Mesenteric fat pad (tissue), 1 donor: ENCODE results near the gene CALML3. TPM values are rescaled to one million over a fixed set of nuclear protein-coding genes. Genes with fewer than 3 reads are reported as not detected.

Experiments
- DNase-seq: peaks from one replicate; pipeline ENCODE4 v3.0.0-alpha.2; 2020; ENCODE audit warnings: low spot score
- total RNA-seq: library from RNA; stranded (reverse); fragmentation: NEBNext Ultra II Directional; extraction: Animal tissue kit (Norgen Biotek cat#: 25700); gene quantifications from one replicate; pipeline ENCODE4 v1.2.1, GENCODE V29; 2021
- donor health status: DM: yes; HTN: yes; CAD: no.

CALML3 gene
- total RNA-seq, 1 donor from 2014 or later: not detected

GRCh38 chr10:5490698-5491464 is 33.9 kb upstream of the CALML3 start:
- no peak for DNase-seq

- DNase-seq: no peak
These were observed 33.3 kb upstream of the CALML3 start for GRCh38 chr10:5491477-5491876.

DNA sequence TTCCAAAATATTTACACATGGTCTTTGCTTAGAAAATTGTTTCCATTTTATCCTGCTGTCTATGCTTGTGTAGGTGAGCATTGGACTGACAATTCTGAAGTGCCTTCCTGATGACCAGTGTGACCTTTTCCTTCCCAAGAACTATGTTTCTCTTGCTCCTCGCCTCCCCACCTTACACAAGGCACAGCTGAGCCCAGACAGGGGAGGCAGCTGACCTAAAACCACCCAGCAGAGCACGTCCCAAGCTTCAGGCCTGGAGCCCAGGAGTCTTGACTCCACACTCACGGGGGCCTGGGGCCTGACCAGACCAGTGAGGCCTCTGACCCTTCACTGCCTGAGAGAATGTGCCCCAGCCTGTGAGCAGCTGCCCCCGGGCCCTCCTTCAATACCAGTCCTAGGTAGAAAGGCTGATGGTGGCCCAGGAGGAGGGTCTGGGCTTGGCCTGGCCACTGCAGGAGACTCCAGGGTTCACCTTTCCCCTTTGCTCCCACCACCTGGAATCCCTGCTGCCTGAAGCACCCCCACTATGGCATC is 32.4 kb upstream of the CALML3 start:
- DNase-seq: no peak

DNA sequence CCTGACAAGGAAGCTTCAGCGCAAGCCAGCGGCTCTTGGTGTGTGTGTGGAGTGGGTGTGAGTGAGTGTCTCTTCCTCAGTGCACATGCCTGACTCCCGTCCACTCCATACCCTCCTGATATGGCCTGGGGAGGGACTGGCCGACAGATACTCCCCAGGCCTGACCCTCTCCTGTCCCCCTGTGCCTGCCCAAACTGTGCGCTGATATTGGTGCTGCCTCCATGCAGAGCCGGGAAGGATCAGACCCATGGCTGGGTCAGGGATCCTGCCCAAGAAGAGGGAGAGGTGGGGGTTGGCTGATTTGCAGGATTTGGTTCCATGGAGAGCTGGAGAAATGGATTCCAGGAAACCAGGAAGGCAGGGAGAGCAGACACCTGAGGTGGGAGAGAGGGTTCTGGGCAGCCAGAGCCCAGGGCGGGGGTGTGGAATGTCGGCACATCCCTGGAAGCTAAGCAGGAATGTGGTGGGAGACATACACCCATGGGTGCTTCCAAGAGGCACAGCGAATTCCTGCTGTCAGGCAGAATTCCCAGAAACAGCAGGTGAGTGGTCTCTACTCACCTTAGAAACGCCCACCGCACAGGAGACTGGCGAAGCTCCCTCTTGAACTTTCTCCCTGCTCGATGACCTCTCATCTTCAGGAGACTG is 31.7 kb upstream of the CALML3 start:
- no peak for DNase-seq

DNA sequence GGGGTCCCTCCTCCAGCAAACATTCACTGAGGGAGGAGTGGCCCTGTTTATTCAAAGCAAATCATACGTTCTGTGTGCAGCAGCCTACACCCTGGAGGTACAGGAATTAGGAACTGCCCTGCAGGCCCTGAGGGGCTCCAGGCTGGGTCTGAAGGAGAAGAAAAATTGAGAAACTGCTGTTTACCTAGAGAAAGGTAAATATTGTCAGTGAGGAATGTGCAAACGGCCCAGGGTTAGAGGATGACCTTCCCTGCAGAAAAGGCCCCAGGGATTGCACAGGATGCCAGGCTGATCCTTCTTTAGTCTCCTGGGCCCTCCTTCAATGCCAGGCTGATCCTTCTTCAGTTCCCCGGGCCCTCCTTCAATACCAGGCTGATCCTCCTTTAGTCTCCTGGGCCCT is 31.1 kb upstream of the CALML3 start:
- no peak for DNase-seq

DNA sequence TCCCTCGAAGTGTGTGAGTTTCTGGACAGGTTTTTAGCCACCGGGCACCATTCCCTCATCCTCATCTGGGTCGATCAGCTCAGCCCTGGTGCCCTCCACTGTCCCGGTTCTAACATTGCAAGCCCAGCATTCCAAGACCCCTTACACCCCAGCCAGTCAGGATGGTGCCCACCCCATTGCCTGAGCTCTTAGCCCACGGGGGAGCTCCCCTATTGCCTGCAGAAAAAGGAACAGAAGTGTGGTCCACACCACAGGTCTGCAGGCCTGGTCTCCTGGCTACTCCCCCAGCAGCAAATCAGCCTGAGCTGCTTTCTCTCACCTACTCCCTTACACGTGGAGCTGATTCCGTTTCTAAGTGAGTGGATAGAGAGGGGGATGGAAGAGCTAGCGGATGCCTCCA is 30.1 kb upstream of the CALML3 start:
- no peak for DNase-seq

- peak; percentile 9 for DNase-seq
These were observed 28.2 kb upstream of the CALML3 start for GRCh38 chr10:5496261-5497250.

DNA sequence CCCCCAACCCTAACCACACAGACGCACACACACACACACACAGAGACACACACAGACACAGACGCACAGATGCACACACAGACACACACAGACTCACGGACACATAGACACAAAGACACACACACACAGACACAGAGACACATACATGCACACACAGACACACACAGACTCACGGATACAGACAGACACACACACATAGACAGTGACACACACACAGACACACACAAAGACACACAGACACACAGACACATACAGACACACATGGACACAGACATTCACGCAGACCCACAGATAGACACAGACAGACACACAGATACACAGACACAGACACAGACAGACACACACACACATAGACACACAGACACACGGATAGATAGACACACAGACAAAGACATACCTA is 27.5 kb upstream of the CALML3 start:
- peak; percentile 24 for DNase-seq

- DNase-seq: peak; percentile 83
These were observed 26.6 kb upstream of the CALML3 start for GRCh38 chr10:5497948-5498730.

GRCh38 chr10:5498791-5499492 is 25.8 kb upstream of the CALML3 start:
- peak; percentile 87 for DNase-seq

DNA sequence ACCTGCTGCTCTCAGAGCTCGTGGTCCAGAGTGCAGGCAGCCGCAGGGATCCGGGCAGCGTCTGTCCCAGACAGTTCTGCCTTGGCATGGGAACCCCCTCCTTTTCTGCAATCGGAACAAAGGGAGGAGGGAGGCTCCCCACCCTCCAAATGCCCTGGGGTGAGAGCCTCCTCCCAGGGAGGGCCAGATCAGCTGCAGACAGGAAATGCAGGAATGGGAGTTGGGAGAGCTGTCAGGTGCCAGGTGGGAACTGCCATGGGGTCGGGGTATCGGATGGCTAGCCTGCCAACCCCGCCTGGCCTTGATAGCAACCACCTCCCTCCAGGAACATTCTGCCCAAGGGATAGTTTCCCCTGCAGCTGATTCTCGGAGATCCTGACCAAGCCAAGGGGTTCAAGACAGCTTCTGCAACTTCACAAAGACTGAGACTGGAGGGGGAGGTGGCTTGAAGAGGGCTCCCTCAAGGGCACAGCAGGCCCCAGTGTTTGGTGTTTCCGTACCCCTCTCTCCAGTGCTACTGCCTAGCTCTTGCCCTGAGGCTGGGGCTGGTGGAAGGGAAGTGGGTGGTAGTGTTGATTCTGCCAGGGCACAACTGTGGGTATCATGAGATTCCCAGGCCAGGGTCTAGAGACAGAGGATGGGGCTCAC is 25.1 kb upstream of the CALML3 start, which contains the start of gene CALML5:
TSS of gene CALML5 (minus strand) at position 78 of the 648 bp plus-strand sequence. CDS start 132 bp downstream, outside the sequence.
- peak; percentile 68 for DNase-seq

DNA sequence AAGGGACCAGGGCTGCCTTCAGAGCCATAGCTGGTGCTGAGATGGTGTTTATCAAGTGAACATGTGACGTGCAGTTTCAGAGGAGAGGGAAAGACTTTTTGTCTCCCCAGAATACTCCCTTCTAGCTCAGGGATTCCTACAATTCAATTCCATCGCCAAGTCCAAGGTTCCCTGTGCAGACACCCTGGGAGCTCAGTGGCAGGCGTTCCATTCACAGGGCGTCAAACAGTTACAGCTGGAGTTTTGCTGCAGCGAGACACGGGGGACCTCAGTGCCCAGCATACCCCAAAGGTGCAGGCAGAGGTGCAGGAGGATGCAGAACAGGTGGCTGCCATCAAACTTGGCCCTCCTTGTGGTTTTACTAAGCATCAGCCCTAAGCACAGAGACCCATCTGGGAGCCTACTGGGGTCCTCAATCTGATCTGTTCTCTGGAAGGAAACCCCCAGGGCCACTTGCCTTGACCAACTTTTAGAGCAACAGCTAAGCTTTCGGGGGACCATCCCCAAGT is 24.5 kb upstream of the CALML3 start:
- peak; percentile 75 for DNase-seq

- no peak for DNase-seq
These were observed 23.9 kb upstream of the CALML3 start for GRCh38 chr10:5500910-5501309.

- DNase-seq: no peak
These were observed 22.7 kb upstream of the CALML3 start for GRCh38 chr10:5502061-5502521.

DNA sequence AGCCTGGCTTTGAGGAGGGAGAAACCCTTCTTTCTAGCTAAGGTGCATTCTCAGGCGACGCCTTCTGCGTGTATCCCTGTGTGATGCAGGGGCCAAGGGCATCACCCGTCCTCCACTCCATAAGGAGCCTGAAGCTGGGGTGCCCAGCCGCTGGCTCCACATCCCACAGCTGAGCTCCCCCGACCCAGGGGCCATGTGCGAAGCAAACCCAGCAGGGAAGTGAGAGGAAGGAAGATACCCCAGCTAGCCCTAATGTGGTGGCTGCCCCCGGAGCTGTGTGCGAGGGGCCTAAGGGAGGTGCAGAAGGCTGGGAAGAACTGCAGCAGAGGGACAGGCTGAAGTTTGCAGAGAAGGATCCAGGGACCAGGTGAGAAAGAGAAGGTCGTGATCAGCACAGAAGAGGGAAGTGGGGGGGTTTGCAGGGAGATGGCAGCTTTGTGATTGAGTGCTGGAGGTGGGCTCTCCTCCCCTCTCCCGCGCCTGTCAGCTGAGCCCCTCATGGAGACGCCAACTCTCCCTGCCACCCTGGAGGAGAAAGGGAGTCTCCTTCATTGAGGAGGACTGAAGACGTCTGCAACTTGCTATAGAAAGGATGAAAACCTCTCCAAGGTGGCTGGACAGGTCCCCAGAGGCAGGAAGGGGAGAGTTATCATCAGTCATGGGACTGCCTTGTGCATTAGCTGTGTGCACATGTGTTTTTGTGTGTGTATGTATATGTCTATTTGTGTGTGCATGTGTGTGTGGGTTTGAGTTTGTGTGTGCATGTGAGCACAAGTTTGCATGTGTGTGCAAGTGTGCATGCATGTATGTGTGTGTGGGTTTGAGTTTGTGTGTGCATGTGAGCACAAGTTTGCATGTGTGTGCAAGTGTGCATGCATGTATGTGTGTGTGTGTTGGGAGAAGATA is 21.9 kb upstream of the CALML3 start:
- no peak for DNase-seq

- no peak for DNase-seq
These were observed 21.3 kb upstream of the CALML3 start for GRCh38 chr10:5503477-5503835.

DNA sequence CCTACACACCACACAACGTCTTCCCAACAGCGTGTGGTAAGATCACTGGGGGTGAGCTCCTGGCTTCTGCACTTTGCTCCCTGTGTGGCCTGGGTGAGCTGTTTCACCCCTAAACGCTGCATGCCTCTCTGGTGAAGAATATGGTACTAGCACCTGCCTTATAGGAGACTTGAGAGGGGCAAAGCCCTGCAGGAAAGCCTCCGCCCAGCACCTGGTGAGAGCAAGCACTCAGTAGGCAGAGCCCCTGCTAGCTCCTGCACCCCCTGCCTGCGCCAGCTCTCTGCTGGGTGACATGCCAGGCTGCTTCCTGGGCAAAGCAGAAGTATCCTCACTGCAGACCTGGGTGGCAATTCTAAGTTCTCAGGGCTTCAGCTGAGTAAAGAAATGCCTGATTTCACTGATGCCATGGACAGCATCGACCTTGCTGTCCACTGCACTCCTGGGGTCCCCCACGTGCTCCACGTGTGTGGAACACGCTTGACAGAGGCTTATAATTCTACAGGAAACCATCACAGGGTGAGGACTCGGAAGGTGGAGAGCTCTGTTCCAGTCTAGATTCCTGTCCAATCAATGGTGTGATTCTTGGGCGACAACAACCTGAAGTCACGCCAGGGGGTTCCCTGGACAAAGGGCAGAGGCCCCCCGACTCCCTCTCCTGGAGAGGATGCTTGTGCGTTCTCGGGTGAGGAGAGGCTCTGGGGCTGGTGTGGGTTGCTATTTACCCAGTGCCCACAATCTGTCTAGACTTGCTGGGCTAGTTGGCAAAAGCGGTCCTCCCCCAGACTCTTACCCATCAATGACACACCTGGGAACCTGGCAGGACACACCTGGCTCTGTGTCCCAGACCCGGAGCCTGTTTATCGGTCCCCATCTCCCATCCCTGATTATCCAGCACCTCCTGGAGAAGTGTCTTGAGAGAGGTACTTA is 20.4 kb upstream of the CALML3 start:
- DNase-seq: no peak
